WTC11 (cell line): Measurements from ENCODE around the gene PDZD7. TPM values are rescaled to one million over a fixed set of nuclear protein-coding genes. Genes with fewer than 3 reads are reported as not detected.

Source experiments
- ATAC-seq: fragments of 200-7000 bp; cut with Tn5 transposase; 2 replicates; pipeline ENCODE4 v1.10.0; 2021; ENCODE audit warnings: mild to moderate bottlenecking, moderate library complexity
- CTCF ChIA-PET: fragments of 300-600 bp; sonication (Branson Sonifier 250); formaldehyde crosslinking; loops from one replicate; lab custom pipeline; 2021; ENCODE audit warnings: antibody characterized with exemption; lab: Charles Lee
- POLR2A ChIA-PET: fragments of 350-600 bp; sonication (Branson Sonifier 250); formaldehyde crosslinking; loops from one replicate; lab custom pipeline; 2021; ENCODE audit warnings: antibody characterized with exemption; lab: Charles Lee
- DNase-seq: peaks from one replicate; pipeline ENCODE4 v3.0.0; 2021; ENCODE audit warnings: low spot score
- H3K27ac Mint-ChIP-seq: 2 replicates; pipeline ENCODE4 v1.8.0; 2021; ENCODE audit warnings: mixed read lengths
- H3K27me3 Mint-ChIP-seq: 2 replicates; pipeline ENCODE4 v1.8.0; 2021; ENCODE audit warnings: low read depth, mild to moderate bottlenecking, moderate library complexity, mixed read lengths
- H3K36me3 Mint-ChIP-seq: 2 replicates; pipeline ENCODE4 v1.8.0; 2021; ENCODE audit warnings: mixed read lengths
- H3K4me1 Mint-ChIP-seq: 2 replicates; pipeline ENCODE4 v1.8.0; 2022; ENCODE audit warnings: mixed read lengths
- H3K4me3 Mint-ChIP-seq: 2 replicates; pipeline ENCODE4 v1.8.0; 2021; ENCODE audit warnings: mild to moderate bottlenecking, moderate library complexity, mixed read lengths
- H3K9me3 Mint-ChIP-seq: 2 replicates; pipeline ENCODE4 v1.8.0; 2021; ENCODE audit warnings: mixed read lengths
- ARID4B ChIP-seq: sonication (generic); formaldehyde crosslinking; IDR thresholded peaks from 2 replicates; pipeline ENCODE4 v1.8.0; 2023; ENCODE audit warnings: missing genetic modification reagents, mild to moderate bottlenecking, borderline replicate concordance
- ELF4 ChIP-seq: sonication (generic); formaldehyde crosslinking; IDR thresholded peaks from 2 replicates; pipeline ENCODE4 v1.8.1; 2022; ENCODE audit warnings: low read depth, mild to moderate bottlenecking, moderate library complexity, missing genetic modification reagents
- FOXK1 ChIP-seq: sonication (generic); formaldehyde crosslinking; IDR thresholded peaks from 2 replicates; pipeline ENCODE4 v1.8.0; 2022; ENCODE audit warnings: mild to moderate bottlenecking, moderate library complexity, missing genetic modification reagents
- NFATC4 ChIP-seq: fragments of 250-450 bp; sonication (Bioruptor Pico); IDR thresholded peaks from 2 replicates; pipeline ENCODE4 v1.9.0; 2021; ENCODE audit warnings: mild to moderate bottlenecking
- RELA ChIP-seq: sonication (generic); formaldehyde crosslinking; IDR thresholded peaks from 2 replicates; pipeline ENCODE4 v1.8.1; 2022; ENCODE audit warnings: missing genetic modification reagents, mild to moderate bottlenecking, borderline replicate concordance
- SMAD3 ChIP-seq: sonication (generic); formaldehyde crosslinking; IDR thresholded peaks from 2 replicates; pipeline ENCODE4 v1.8.0; 2022; ENCODE audit warnings: missing genetic modification reagents, mild to moderate bottlenecking, borderline replicate concordance
- TEAD4 ChIP-seq: sonication (generic); formaldehyde crosslinking; IDR thresholded peaks from 2 replicates; pipeline ENCODE4 v1.8.0; 2022; ENCODE audit warnings: mild to moderate bottlenecking, missing genetic modification reagents
- TP53 ChIP-seq: sonication (generic); formaldehyde crosslinking; IDR thresholded peaks from 2 replicates; pipeline ENCODE4 v1.8.1; 2023; ENCODE audit warnings: mild to moderate bottlenecking, missing genetic modification reagents
- ZNF219 ChIP-seq: sonication (generic); formaldehyde crosslinking; IDR thresholded peaks from 2 replicates; pipeline ENCODE4 v1.8.0; 2023; ENCODE audit warnings: missing genetic modification reagents, mild to moderate bottlenecking, borderline replicate concordance
- ZNF232 ChIP-seq: sonication (generic); formaldehyde crosslinking; IDR thresholded peaks from 2 replicates; pipeline ENCODE4 v1.8.0; 2022; ENCODE audit warnings: mild to moderate bottlenecking, missing genetic modification reagents
- ZNF416 ChIP-seq: fragments of 250-450 bp; sonication (Bioruptor Pico); IDR thresholded peaks from 2 replicates; pipeline ENCODE4 v1.9.0; 2021; ENCODE audit warnings: mild to moderate bottlenecking, inconsistent platforms
- total RNA-seq: library from RNA; stranded (reverse); gene quantifications from 3 replicates; pipeline ENCODE4 v1.2.3, GENCODE V29; 2021
- TF ChIP-seq, protein P1 (sequence below): fragments of 250-450 bp; sonication (Bioruptor Pico); IDR thresholded peaks from 2 replicates; pipeline ENCODE4 v1.9.0; 2021; ENCODE audit warnings: mild to moderate bottlenecking
- TF ChIP-seq, protein P2 (sequence below): sonication (generic); formaldehyde crosslinking; IDR thresholded peaks from 2 replicates; pipeline ENCODE4 v1.8.0; 2023; ENCODE audit warnings: mild to moderate bottlenecking, missing genetic modification reagents
- TF ChIP-seq, protein P3 (sequence below): fragments of 250-450 bp; sonication (Bioruptor Pico); conservative IDR thresholded peaks from 2 replicates; pipeline ENCODE4 v1.9.0; 2021; ENCODE audit warnings: mild to moderate bottlenecking
- TF ChIP-seq, protein P4 (sequence below): fragments of 250-450 bp; sonication (Bioruptor Pico); IDR thresholded peaks from 2 replicates; pipeline ENCODE4 v2.1.2; 2022; ENCODE audit warnings: mild to moderate bottlenecking, moderate library complexity
- TF ChIP-seq, protein P5 (sequence below): sonication (generic); formaldehyde crosslinking; IDR thresholded peaks from 2 replicates; pipeline ENCODE4 v1.8.1; 2023; ENCODE audit warnings: mild to moderate bottlenecking, missing genetic modification reagents, moderate library complexity
- TF ChIP-seq, protein P6 (sequence below): fragments of 250-450 bp; sonication (Bioruptor Pico); IDR thresholded peaks from 2 replicates; pipeline ENCODE4 v1.8.0; 2021; ENCODE audit warnings: mild to moderate bottlenecking

The PDZD7 gene
- total RNA-seq, 1 experiment from 2014 or later, result 2.6 TPM

- POLR2A ChIA-PET, result no interaction called here
- H3K9me3 Mint-ChIP-seq, result no peaks in the 10 kb centered on the region
- ATAC-seq, result no peak
- TF ChIP-seq NFATC4 (CRISPR knock-in tag), result no peak
- TF ChIP-seq, protein P1, sequence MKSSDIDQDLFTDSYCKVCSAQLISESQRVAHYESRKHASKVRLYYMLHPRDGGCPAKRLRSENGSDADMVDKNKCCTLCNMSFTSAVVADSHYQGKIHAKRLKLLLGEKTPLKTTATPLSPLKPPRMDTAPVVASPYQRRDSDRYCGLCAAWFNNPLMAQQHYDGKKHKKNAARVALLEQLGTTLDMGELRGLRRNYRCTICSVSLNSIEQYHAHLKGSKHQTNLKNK, result no peak
- TF ChIP-seq, protein P2, sequence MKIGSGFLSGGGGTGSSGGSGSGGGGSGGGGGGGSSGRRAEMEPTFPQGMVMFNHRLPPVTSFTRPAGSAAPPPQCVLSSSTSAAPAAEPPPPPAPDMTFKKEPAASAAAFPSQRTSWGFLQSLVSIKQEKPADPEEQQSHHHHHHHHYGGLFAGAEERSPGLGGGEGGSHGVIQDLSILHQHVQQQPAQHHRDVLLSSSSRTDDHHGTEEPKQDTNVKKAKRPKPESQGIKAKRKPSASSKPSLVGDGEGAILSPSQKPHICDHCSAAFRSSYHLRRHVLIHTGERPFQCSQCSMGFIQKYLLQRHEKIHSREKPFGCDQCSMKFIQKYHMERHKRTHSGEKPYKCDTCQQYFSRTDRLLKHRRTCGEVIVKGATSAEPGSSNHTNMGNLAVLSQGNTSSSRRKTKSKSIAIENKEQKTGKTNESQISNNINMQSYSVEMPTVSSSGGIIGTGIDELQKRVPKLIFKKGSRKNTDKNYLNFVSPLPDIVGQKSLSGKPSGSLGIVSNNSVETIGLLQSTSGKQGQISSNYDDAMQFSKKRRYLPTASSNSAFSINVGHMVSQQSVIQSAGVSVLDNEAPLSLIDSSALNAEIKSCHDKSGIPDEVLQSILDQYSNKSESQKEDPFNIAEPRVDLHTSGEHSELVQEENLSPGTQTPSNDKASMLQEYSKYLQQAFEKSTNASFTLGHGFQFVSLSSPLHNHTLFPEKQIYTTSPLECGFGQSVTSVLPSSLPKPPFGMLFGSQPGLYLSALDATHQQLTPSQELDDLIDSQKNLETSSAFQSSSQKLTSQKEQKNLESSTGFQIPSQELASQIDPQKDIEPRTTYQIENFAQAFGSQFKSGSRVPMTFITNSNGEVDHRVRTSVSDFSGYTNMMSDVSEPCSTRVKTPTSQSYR (CRISPR knock-in tag), result no peak
- TF ChIP-seq, protein P3, sequence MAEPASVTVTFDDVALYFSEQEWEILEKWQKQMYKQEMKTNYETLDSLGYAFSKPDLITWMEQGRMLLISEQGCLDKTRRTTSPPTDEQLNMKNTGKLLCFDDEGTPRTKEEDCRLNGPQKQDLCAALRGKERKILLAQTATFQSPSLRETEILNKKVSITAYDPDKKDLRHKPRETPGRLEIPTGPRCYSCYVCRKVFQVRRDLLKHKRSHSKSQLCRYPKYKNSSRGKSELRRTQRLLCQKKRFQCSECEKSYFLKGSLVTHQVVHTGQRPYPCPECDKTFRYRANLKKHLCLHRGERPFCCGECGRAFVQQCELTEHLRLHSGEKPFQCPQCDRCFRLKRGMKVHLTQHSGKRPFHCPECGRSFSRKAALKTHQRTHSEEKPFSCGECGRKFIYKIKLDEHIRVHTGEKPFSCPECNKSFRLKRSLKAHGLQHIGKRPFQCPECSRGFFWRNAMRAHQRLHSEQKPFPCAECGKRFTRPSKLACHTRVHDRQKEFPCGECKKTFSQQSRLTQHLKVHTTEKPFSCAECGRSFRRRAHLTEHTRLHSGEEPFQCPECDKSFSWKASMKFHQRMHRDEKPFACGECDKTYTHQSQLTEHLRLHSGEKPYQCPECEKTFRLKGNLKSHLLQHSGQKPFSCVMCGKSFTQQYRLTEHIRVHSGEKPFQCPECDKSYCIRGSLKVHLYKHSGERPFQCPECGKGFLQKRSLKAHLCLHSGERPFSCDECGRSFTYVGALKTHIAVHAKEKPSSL (CRISPR knock-in tag), result no peak
- no peak for TF ChIP-seq SMAD3 (CRISPR knock-in tag)
- no peak for TF ChIP-seq TEAD4
- TF ChIP-seq ZNF416 (CRISPR knock-in tag), result no peak
- TF ChIP-seq, protein P4, sequence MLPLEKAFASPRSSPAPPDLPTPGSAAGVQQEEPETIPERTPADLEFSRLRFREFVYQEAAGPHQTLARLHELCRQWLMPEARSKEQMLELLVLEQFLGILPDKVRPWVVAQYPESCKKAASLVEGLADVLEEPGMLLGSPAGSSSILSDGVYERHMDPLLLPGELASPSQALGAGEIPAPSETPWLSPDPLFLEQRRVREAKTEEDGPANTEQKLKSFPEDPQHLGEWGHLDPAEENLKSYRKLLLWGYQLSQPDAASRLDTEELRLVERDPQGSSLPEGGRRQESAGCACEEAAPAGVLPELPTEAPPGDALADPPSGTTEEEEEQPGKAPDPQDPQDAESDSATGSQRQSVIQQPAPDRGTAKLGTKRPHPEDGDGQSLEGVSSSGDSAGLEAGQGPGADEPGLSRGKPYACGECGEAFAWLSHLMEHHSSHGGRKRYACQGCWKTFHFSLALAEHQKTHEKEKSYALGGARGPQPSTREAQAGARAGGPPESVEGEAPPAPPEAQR (CRISPR knock-in tag), result no peak
- TF ChIP-seq, protein P5, sequence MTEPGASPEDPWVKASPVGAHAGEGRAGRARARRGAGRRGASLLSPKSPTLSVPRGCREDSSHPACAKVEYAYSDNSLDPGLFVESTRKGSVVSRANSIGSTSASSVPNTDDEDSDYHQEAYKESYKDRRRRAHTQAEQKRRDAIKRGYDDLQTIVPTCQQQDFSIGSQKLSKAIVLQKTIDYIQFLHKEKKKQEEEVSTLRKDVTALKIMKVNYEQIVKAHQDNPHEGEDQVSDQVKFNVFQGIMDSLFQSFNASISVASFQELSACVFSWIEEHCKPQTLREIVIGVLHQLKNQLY, result no peak
- TF ChIP-seq ZNF219 (CRISPR knock-in tag), result no peak
- no peak for TF ChIP-seq ZNF232 (CRISPR knock-in tag)
- TF ChIP-seq TP53 (CRISPR knock-in tag), result no peak
- TF ChIP-seq FOXK1 (CRISPR knock-in tag), result no peak
- no peak for TF ChIP-seq ELF4 (CRISPR knock-in tag)
- TF ChIP-seq RELA, result no peak
- no peak for TF ChIP-seq ARID4B (CRISPR knock-in tag)
- TF ChIP-seq, protein P6, sequence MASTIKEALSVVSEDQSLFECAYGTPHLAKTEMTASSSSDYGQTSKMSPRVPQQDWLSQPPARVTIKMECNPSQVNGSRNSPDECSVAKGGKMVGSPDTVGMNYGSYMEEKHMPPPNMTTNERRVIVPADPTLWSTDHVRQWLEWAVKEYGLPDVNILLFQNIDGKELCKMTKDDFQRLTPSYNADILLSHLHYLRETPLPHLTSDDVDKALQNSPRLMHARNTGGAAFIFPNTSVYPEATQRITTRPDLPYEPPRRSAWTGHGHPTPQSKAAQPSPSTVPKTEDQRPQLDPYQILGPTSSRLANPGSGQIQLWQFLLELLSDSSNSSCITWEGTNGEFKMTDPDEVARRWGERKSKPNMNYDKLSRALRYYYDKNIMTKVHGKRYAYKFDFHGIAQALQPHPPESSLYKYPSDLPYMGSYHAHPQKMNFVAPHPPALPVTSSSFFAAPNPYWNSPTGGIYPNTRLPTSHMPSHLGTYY, result no peak
- TF ChIP-seq, all 79 proteins: peak for 0
- DNase-seq, result no peak
- Mint-ChIP-seq H3K4me3 (no peak overlapping the region), H3K27me3 (peaks cover 39% of the 10 kb centered on the region), H3K4me1 (peaks cover 36% of the 10 kb centered on the region), H3K36me3 (no peaks in the 10 kb centered on the region), H3K27ac (no peak overlapping the region)
- CTCF ChIA-PET, result interaction anchor here (0.6 to 6.9 kb wide), 14 partner anchors 10 to 67 kb away, joined by 3 to 219 read pairs (median 12); partner anchors contain the start of gene SEMA4G
Observed at GRCh38 chr10:101028446-101029337, 2.2 kb downstream of the PDZD7 start.
